Endothelial cell (in vitro differentiated cells): ENCODE measurements around the gene FARP1. TPM values are rescaled to one million over a fixed set of nuclear protein-coding genes. Genes with fewer than 3 reads are reported as not detected.

ENCODE experiments used
- DNase-seq: peaks from one replicate; pipeline ENCODE4 v3.0.0; 2021; ENCODE audit warnings: low spot score
- H3K27ac Mint-ChIP-seq: one replicate; pipeline ENCODE4 v1.8.0; 2021; ENCODE audit warnings: mixed read lengths, inconsistent platforms; ENCODE audit not compliant: unreplicated experiment
- H3K27me3 Mint-ChIP-seq: one replicate; pipeline ENCODE4 v1.8.0; 2021; ENCODE audit warnings: mild to moderate bottlenecking, moderate library complexity, mixed read lengths, inconsistent platforms; ENCODE audit not compliant: unreplicated experiment
- H3K36me3 Mint-ChIP-seq: one replicate; pipeline ENCODE4 v1.8.0; 2021; ENCODE audit warnings: mild to moderate bottlenecking, low read depth, mixed read lengths, inconsistent platforms; ENCODE audit not compliant: unreplicated experiment
- H3K4me1 Mint-ChIP-seq: one replicate; pipeline ENCODE4 v1.8.0; 2021; ENCODE audit warnings: mild to moderate bottlenecking, mixed read lengths, inconsistent platforms; ENCODE audit not compliant: unreplicated experiment
- H3K4me3 Mint-ChIP-seq: one replicate; pipeline ENCODE4 v1.8.0; 2021; ENCODE audit warnings: mild to moderate bottlenecking, mixed read lengths, inconsistent platforms; ENCODE audit not compliant: unreplicated experiment
- H3K9me3 Mint-ChIP-seq: one replicate; pipeline ENCODE4 v1.8.0; 2021; ENCODE audit warnings: mixed read lengths, inconsistent platforms; ENCODE audit not compliant: unreplicated experiment
- CTCF ChIP-seq: fragments of 200-600 bp; sonication (generic); IDR thresholded peaks from one replicate; pipeline ENCODE4 v1.5.0; 2021; ENCODE audit warnings: antibody characterized with exemption; ENCODE audit not compliant: unreplicated experiment
- total RNA-seq: library from RNA; stranded (reverse); fragmentation: NEBNext Ultra II Directional; extraction: Animal tissue kit (Norgen Biotek cat#: 25700); gene quantifications from one replicate; pipeline ENCODE4 v1.2.1, GENCODE V29; 2021; ENCODE audit not compliant: unreplicated experiment

The FARP1 gene
- total RNA-seq, 1 donor from 2014 or later = 167 TPM

GRCh38 chr13:98162935-98163334, 20.0 kb downstream of the FARP1 start:
- no peak for DNase-seq
- TF ChIP-seq CTCF = no peak
- no peaks in the 10 kb centered on the region for H3K27me3 Mint-ChIP-seq
- no peak overlapping the region for H3K4me3 Mint-ChIP-seq
- H3K9me3 Mint-ChIP-seq = no peaks in the 10 kb centered on the region
- no peak overlapping the region for H3K27ac Mint-ChIP-seq
- H3K4me1 Mint-ChIP-seq = peaks cover 13% of the 10 kb centered on the region
- H3K36me3 Mint-ChIP-seq = no peaks in the 10 kb centered on the region

DNA sequence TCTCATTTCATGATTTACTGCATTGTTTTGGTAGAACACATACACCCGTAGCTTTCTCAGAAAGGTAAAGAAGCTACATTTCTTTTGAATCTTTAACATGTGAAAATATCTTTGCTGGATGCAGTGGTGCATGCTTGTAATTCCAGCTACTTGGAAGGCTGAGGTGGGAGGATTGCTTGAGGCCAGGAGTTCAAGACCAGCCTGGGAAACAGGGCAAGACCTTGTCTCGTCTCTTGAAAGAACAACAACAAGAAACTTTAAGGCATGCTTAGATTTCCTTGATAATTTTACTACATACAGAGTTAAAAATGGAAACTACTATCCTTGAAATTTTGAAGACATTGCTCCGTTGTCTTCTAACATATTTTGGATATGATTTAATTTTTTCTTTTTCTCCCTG, 26.4 kb downstream of the FARP1 start:
- no peak overlapping the region for H3K27ac Mint-ChIP-seq
- H3K4me1 Mint-ChIP-seq = peaks cover 39% of the 10 kb centered on the region

GRCh38 chr13:98171900-98172589, 29.2 kb downstream of the FARP1 start:
- TF ChIP-seq CTCF = no peak
- H3K27ac Mint-ChIP-seq = peak overlapping the region; percentile 68
- peaks cover 2% of the 10 kb centered on the region for H3K27me3 Mint-ChIP-seq
- H3K36me3 Mint-ChIP-seq = no peaks in the 10 kb centered on the region
- DNase-seq = no peak
- H3K9me3 Mint-ChIP-seq = no peaks in the 10 kb centered on the region
- no peak overlapping the region for H3K4me3 Mint-ChIP-seq
- peaks cover 51% of the 10 kb centered on the region for H3K4me1 Mint-ChIP-seq

More for the DNA sequence above, 26.4 kb downstream of the FARP1 start:
- no peaks in the 10 kb centered on the region for H3K9me3 Mint-ChIP-seq
- no peak overlapping the region for H3K4me3 Mint-ChIP-seq
- H3K27me3 Mint-ChIP-seq = peaks cover 2% of the 10 kb centered on the region
- no peak for TF ChIP-seq CTCF
- DNase-seq = no peak
- no peaks in the 10 kb centered on the region for H3K36me3 Mint-ChIP-seq

GRCh38 chr13:98172590-98173422, 29.9 kb downstream of the FARP1 start:
- peak overlapping the region; percentile 68 for H3K27ac Mint-ChIP-seq
- DNase-seq = no peak
- TF ChIP-seq CTCF = no peak
- H3K4me1 Mint-ChIP-seq = peaks cover 51% of the 10 kb centered on the region
- peaks cover 2% of the 10 kb centered on the region for H3K27me3 Mint-ChIP-seq
- no peaks in the 10 kb centered on the region for H3K9me3 Mint-ChIP-seq
- no peak overlapping the region for H3K4me3 Mint-ChIP-seq
- peaks cover 4% of the 10 kb centered on the region for H3K36me3 Mint-ChIP-seq
